ENCODE measurements around the gene NCOA6.

NCOA6 gene

GRCh38 chr20:34850969-34851368 lies 25.5 kb upstream of the NCOA6 start:
- DNase-seq (ENCODE audit: low spot score) = no peak
- no peak for TF ChIP-seq CTCF (IDR thresholded peaks at IDR 0.05; ENCODE audit: extremely low read depth, missing control alignments)

GRCh38 chr20:34849778-34850177 lies 24.3 kb upstream of the NCOA6 start:
- TF ChIP-seq CTCF (IDR thresholded peaks at IDR 0.05; ENCODE audit: extremely low read depth, missing control alignments) = no peak
- no peak for DNase-seq (ENCODE audit: low spot score)

- no peak for TF ChIP-seq CTCF (IDR thresholded peaks at IDR 0.05; ENCODE audit: extremely low read depth, missing control alignments)
- DNase-seq (ENCODE audit: low spot score) = no peak
These were observed 23.1 kb upstream of the NCOA6 start for GRCh38 chr20:34848597-34848996.

GRCh38 chr20:34843421-34843820 lies 18.0 kb upstream of the NCOA6 start:
- TF ChIP-seq CTCF (IDR thresholded peaks at IDR 0.05; ENCODE audit: extremely low read depth, missing control alignments) = no peak
- no peak for DNase-seq (ENCODE audit: low spot score)

- DNase-seq (ENCODE audit: low spot score) = no peak
- no peak for TF ChIP-seq CTCF (IDR thresholded peaks at IDR 0.05; ENCODE audit: extremely low read depth, missing control alignments)
These were observed 16.7 kb upstream of the NCOA6 start for GRCh38 chr20:34842143-34842542.

- TF ChIP-seq CTCF (IDR thresholded peaks at IDR 0.05; ENCODE audit: extremely low read depth, missing control alignments) = no peak
- DNase-seq (ENCODE audit: low spot score) = peak; percentile 44
These were observed 9.0 kb upstream of the NCOA6 start for GRCh38 chr20:34834459-34834893.

GRCh38 chr20:34831936-34832335 lies 6.5 kb upstream of the NCOA6 start:
- TF ChIP-seq CTCF (IDR thresholded peaks at IDR 0.05; ENCODE audit: extremely low read depth, missing control alignments) = no peak

More at GRCh38 chr20:34831936-34832335, 6.5 kb upstream of the NCOA6 start:
- no peak for DNase-seq (ENCODE audit: low spot score)
